Measurements from ENCODE around the gene GAB3. TPM values are rescaled to one million over a fixed set of nuclear protein-coding genes. Genes with fewer than 3 reads are reported as not detected.

Gene GAB3
- total RNA-seq, 1 experiment from 2014 or later = 0.72 TPM

- H3K27me3 Mint-ChIP-seq (ENCODE audit: low read depth) = peaks cover 54% of the 10 kb centered on the region
- ATAC-seq (no peak), DNase-seq (ENCODE audit: low spot score) (no peak)
- H3K4me3 Mint-ChIP-seq = peak overlapping the region; percentile 55
- H3K27ac Mint-ChIP-seq = no peak overlapping the region
- peaks cover 9% of the 10 kb centered on the region for H3K4me1 Mint-ChIP-seq
- no peaks in the 10 kb centered on the region for H3K9me3 Mint-ChIP-seq
- H3K36me3 Mint-ChIP-seq = no peaks in the 10 kb centered on the region
- CTCF ChIA-PET = interaction anchor here (0.7 kb wide), 1 partner anchor 81 kb away, joined by 5 read pairs; no protein-coding TSS in a partner anchor
- POLR2A ChIA-PET = no interaction called here
- TF ChIP-seq E2F5 (CRISPR knock-in tag; IDR thresholded peaks at IDR 0.05) = no peak
Observed at GRCh38 chrX:154751669-154752271, 893 bp upstream of the GAB3 start.

GRCh38 chrX:154751203-154751668 is 359 bp upstream of the GAB3 start:
- DNase-seq (ENCODE audit: low spot score) = no peak
- POLR2A ChIA-PET = no interaction called here
- Mint-ChIP-seq H3K9me3 (no peaks in the 10 kb centered on the region), H3K27ac (no peak overlapping the region), H3K4me1 (peaks cover 9% of the 10 kb centered on the region), H3K4me3 (peak overlapping the region; percentile 55), H3K36me3 (no peaks in the 10 kb centered on the region), H3K27me3 (ENCODE audit: low read depth) (peaks cover 54% of the 10 kb centered on the region)
- CTCF ChIA-PET = interaction anchor here (0.7 kb wide), 1 partner anchor 80 kb away, joined by 5 read pairs; no protein-coding TSS in a partner anchor
- no peak; the same call in 1 of the 2 replicates for ATAC-seq
- TF ChIP-seq SMAD3 (CRISPR knock-in tag; IDR thresholded peaks at IDR 0.05; ENCODE audit: borderline replicate concordance) = no peak
- no peak for TF ChIP-seq ZNF263 (CRISPR knock-in tag; IDR thresholded peaks at IDR 0.05; ENCODE audit: low read depth)
- no peak for TF ChIP-seq MLX (CRISPR knock-in tag; IDR thresholded peaks at IDR 0.05)
- no peak for TF ChIP-seq FOXP1 (CRISPR knock-in tag; IDR thresholded peaks at IDR 0.05; ENCODE audit: borderline replicate concordance)
- no peak for TF ChIP-seq ZNF138 (CRISPR knock-in tag; conservative IDR thresholded peaks at IDR 0.05)
- no peak for TF ChIP-seq TEAD1 (CRISPR knock-in tag; IDR thresholded peaks at IDR 0.05)
- no peak for TF ChIP-seq E2F5 (CRISPR knock-in tag; IDR thresholded peaks at IDR 0.05)
- TF ChIP-seq ZNF232 (CRISPR knock-in tag; IDR thresholded peaks at IDR 0.05) = no peak
- TF ChIP-seq CREM (CRISPR knock-in tag; IDR thresholded peaks at IDR 0.05) = no peak
- no peak for TF ChIP-seq SMAD4 (CRISPR knock-in tag; IDR thresholded peaks at IDR 0.05)
- TF ChIP-seq STAT6 (CRISPR knock-in tag; conservative IDR thresholded peaks at IDR 0.05; ENCODE audit: low read depth) = no peak
- no peak for TF ChIP-seq NFATC4 (CRISPR knock-in tag; IDR thresholded peaks at IDR 0.05)
- no peak for TF ChIP-seq FOXK1 (CRISPR knock-in tag; IDR thresholded peaks at IDR 0.05)
- no peak for TF ChIP-seq ZNF532 (CRISPR knock-in tag; IDR thresholded peaks at IDR 0.05; ENCODE audit: borderline replicate concordance)
- TF ChIP-seq NR1H2 (CRISPR knock-in tag; IDR thresholded peaks at IDR 0.05) = no peak
- no peak for TF ChIP-seq ZBTB21 (CRISPR knock-in tag; IDR thresholded peaks at IDR 0.05; ENCODE audit: borderline replicate concordance)
- TF ChIP-seq ZNF423 (CRISPR knock-in tag; IDR thresholded peaks at IDR 0.05) = no peak
- TF ChIP-seq HMGA2 (CRISPR knock-in tag; IDR thresholded peaks at IDR 0.05) = no peak
- no peak for TF ChIP-seq OVOL2 (CRISPR knock-in tag; IDR thresholded peaks at IDR 0.05; ENCODE audit: borderline replicate concordance)
- no peak for TF ChIP-seq ZBTB43 (CRISPR knock-in tag; IDR thresholded peaks at IDR 0.05)

Data from WTC11 (cell line).